Upper lobe of left lung (tissue), 6 donors: ENCODE data around the gene USP22. TPM values are rescaled to one million over a fixed set of nuclear protein-coding genes. Genes with fewer than 3 reads are reported as not detected.
A peak's percentile ranks its signal among the peaks of the same experiment; 100 is the strongest.

Experiments
- ATAC-seq, 2 donors: fragments of 200-7000 bp; cut with Tn5 transposase; one replicate each; pipeline ENCODE4 v1.9.1; 2022; ENCODE audit warnings: mild to moderate bottlenecking in 2 of 2, moderate library complexity in 2 of 2; ENCODE audit not compliant: low FRiP score in 2 of 2
- DNase-seq, 2 donors: peaks; one replicate each; pipeline ENCODE4 v3.0.0-alpha.2; 2019 to 2020
- H3K27ac ChIP-seq, 4 donors: fragments of 200-600 bp; sonication (generic); one replicate each; pipeline ENCODE4 v1.5.1; 2016 to 2019
- H3K27me3 ChIP-seq, 4 donors: fragments of 200-600 bp; sonication (generic); one replicate each; pipeline ENCODE4 v1.5.1; 2017 to 2019
- H3K36me3 ChIP-seq, 4 donors: fragments of 200-600 bp; sonication (generic); one replicate each; pipeline ENCODE4 v1.5.1; 2016 to 2019
- H3K4me1 ChIP-seq, 4 donors: fragments of 200-600 bp; sonication (generic); one replicate each; pipeline ENCODE4 v1.5.1; 2018 to 2019
- H3K4me3 ChIP-seq, 4 donors: fragments of 200-600 bp; sonication (generic); one replicate each; pipeline ENCODE4 v1.5.1; 2017 to 2019; ENCODE audit warnings: mild to moderate bottlenecking in 2 of 4, moderate library complexity in 1 of 4
- H3K9me3 ChIP-seq, 4 donors: fragments of 200-600 bp; sonication (generic); one replicate each; pipeline ENCODE4 v1.5.1; 2018 to 2019
- CTCF ChIP-seq, 6 experiments: fragments of 450-650 bp in 4 of 6; fragments of 200-600 bp in 2 of 6; sonication (generic) in 2 of 6; IDR thresholded peaks; one replicate each; pipeline ENCODE4 v1.5.1; 2016 to 2019; ENCODE audit warnings: antibody characterized with exemption in 6 of 6
- EP300 ChIP-seq, 4 donors: sonication (generic); formaldehyde crosslinking; IDR thresholded peaks; one replicate each; pipeline ENCODE4 v1.5.1; 2017; ENCODE audit warnings: antibody characterized with exemption in 4 of 4, control low read depth in 2 of 4
- POLR2A ChIP-seq, 4 donors: fragments of 450-650 bp; IDR thresholded peaks; one replicate each; pipeline ENCODE4 v1.5.1; 2016 to 2017; ENCODE audit warnings: antibody characterized with exemption in 4 of 4, mild to moderate bottlenecking in 2 of 4
- POLR2AphosphoS5 ChIP-seq, 2 donors: sonication (generic); formaldehyde crosslinking; IDR thresholded peaks; one replicate each; pipeline ENCODE4 v1.5.1; 2017; ENCODE audit warnings: antibody characterized with exemption in 2 of 2
- WGBS, 2 donors: methylation state at CpG; one replicate each; pipeline ENCODE4 v1.1.5; 2017 to 2018; 5-methylcytosine and 5-hydroxymethylcytosine counted together
- total RNA-seq, 6 donors: library from RNA; depleted of rRNA in 4 of 6; stranded (reverse); fragments of >200 nt in 4 of 6; gene quantifications; one replicate each; pipeline versions ENCODE4 v1.1.0 to v1.2.1, GENCODE V29; 2016 to 2021
- donor health status: DM: no; HTN: no; CAD: no; lungs with moderate emphysema.
- donor health status: DM: no; HTN: yes; CAD: no; lungs with severe emphysema.

The USP22 gene
- total RNA-seq, 6 donors from 2014 or later, result 134 to 302 (median 177) TPM

- Histone ChIP-seq H3K4me1 (peaks cover 16 to 22% (median 17%) of the 10 kb centered on the region in 4 donors), H3K9me3 (no peaks in the 10 kb centered on the region), H3K27me3 (no peaks in the 10 kb centered on the region), H3K27ac (peak overlapping the region in 2 of 4 donors; percentile 10 to 18), H3K36me3 (peaks cover 20 to 44% (median 37%) of the 10 kb centered on the region in 4 donors), H3K4me3 (no peak overlapping the region)
- WGBS, 2 donors, result 72 to 74% methylated on average over 4 to 5 of the region's 5 CpGs
- ATAC-seq, result no peak
- TF ChIP-seq POLR2AphosphoS5 (IDR thresholded peaks at IDR 0.05) (no peak), POLR2A (IDR thresholded peaks at IDR 0.05) (no peak), CTCF (IDR thresholded peaks at IDR 0.05) (no peak), EP300 (IDR thresholded peaks at IDR 0.05) (no peak)
- DNase-seq, result no peak
These were observed 44.2 kb downstream of the USP22 start for GRCh38 chr17:20998571-20999043.

GRCh38 chr17:20997711-20998570 is 44.9 kb downstream of the USP22 start:
- Histone ChIP-seq H3K4me3 (no peak overlapping the region), H3K4me1 (peaks cover 16 to 26% (median 20%) of the 10 kb centered on the region in 4 donors), H3K36me3 (peaks cover 13 to 37% (median 31%) of the 10 kb centered on the region in 4 donors), H3K9me3 (no peaks in the 10 kb centered on the region), H3K27ac (peak overlapping the region in 1 of 4 donors; percentile 18), H3K27me3 (no peaks in the 10 kb centered on the region)
- ATAC-seq (no peak), DNase-seq (no peak)
- 92 to 98% methylated on average over 6 to 19 of the region's 22 CpGs for WGBS, 2 donors
- no peak for TF ChIP-seq POLR2A (IDR thresholded peaks at IDR 0.05)
- TF ChIP-seq EP300 (IDR thresholded peaks at IDR 0.05), result no peak
- no peak for TF ChIP-seq CTCF (IDR thresholded peaks at IDR 0.05)
- TF ChIP-seq POLR2AphosphoS5 (IDR thresholded peaks at IDR 0.05), result no peak

- Histone ChIP-seq H3K9me3 (no peaks in the 10 kb centered on the region), H3K4me1 (peaks cover 18 to 29% (median 24%) of the 10 kb centered on the region in 4 donors), H3K27ac (no peak overlapping the region), H3K27me3 (no peaks in the 10 kb centered on the region), H3K4me3 (no peak overlapping the region), H3K36me3 (peaks cover 3 to 28% (median 21%) of the 10 kb centered on the region in 4 donors)
- TF ChIP-seq CTCF (IDR thresholded peaks at IDR 0.05), result no peak
- no peak for TF ChIP-seq EP300 (IDR thresholded peaks at IDR 0.05)
- no peak for TF ChIP-seq POLR2A (IDR thresholded peaks at IDR 0.05)
- TF ChIP-seq POLR2AphosphoS5 (IDR thresholded peaks at IDR 0.05), result no peak
- ATAC-seq (no peak), DNase-seq (no peak)
- 79 to 80% methylated on average over 7 to 12 of the region's 12 CpGs for WGBS, 2 donors
These were observed 45.8 kb downstream of the USP22 start for GRCh38 chr17:20996724-20997615.

GRCh38 chr17:20995873-20996723 is 46.7 kb downstream of the USP22 start:
- no peaks in the 10 kb centered on the region for H3K9me3 ChIP-seq
- TF ChIP-seq POLR2A (IDR thresholded peaks at IDR 0.05) (no peak), CTCF (IDR thresholded peaks at IDR 0.05) (no peak), POLR2AphosphoS5 (IDR thresholded peaks at IDR 0.05) (no peak), EP300 (IDR thresholded peaks at IDR 0.05) (no peak)
- peaks cover 0 to 19% (median 12%) of the 10 kb centered on the region in 4 donors for H3K36me3 ChIP-seq
- H3K27ac ChIP-seq, result no peak overlapping the region
- H3K27me3 ChIP-seq, result no peaks in the 10 kb centered on the region
- peaks cover 10 to 26% (median 19%) of the 10 kb centered on the region in 4 donors for H3K4me1 ChIP-seq
- no peak for DNase-seq
- WGBS, 2 donors, result 78 to 82% methylated on average over 4 to 11 of the region's 12 CpGs
- no peak for ATAC-seq
- H3K4me3 ChIP-seq, result no peak overlapping the region
